T-helper 2 cell treated with Interferon-gamma antibody and Interleukin-4, amounts not matched to agents 100 ng/mL and 5 ng/mL, for 36 hours (primary cell): ENCODE results near the gene SPATA32. TPM values are rescaled to one million over a fixed set of nuclear protein-coding genes. Genes with fewer than 3 reads are reported as not detected.

Source experiments
- intact Hi-C: fragments of 100-400 bp; cut with micrococcal nuclease; formaldehyde crosslinking; loops from one replicate; pipeline ENCODE4 v1.15.1; 2023
- total RNA-seq: library from RNA; stranded (reverse); gene quantifications from 2 replicates; pipeline ENCODE4 v1.2.3, GENCODE V29; 2022

The SPATA32 gene
- total RNA-seq, 1 donor from 2014 or later: 0.16 TPM

GRCh38 chr17:45230410-45230786 is 31.5 kb downstream of the SPATA32 start:
- intact Hi-C loops: no loop called here

GRCh38 chr17:45229681-45230409 is 32.0 kb downstream of the SPATA32 start:
- intact Hi-C loops: loop anchor here (1.0 kb wide), 2 partner anchors 9 to 87 kb away; partner anchors contain the start of genes FMNL1 and MAP3K14

GRCh38 chr17:45228763-45229539 is 32.9 kb downstream of the SPATA32 start:
- intact Hi-C loops: loop anchor here (1.0 kb wide), 2 partner anchors 8 to 88 kb away; partner anchors contain the start of genes FMNL1 and MAP3K14

GRCh38 chr17:45227926-45228762 is 33.8 kb downstream of the SPATA32 start:
- intact Hi-C loops: loop anchor here (2.0 kb wide), 1 partner anchor 67 kb away; the partner anchor contains the start of gene HEXIM2

GRCh38 chr17:45227101-45227925 is 34.6 kb downstream of the SPATA32 start:
- intact Hi-C loops: loop anchor here (2.0 kb wide), 1 partner anchor 67 kb away; the partner anchor contains the start of gene HEXIM2

GRCh38 chr17:45226576-45226975 is 35.3 kb downstream of the SPATA32 start:
- intact Hi-C loops: loop anchor here (1.0 to 2.0 kb wide), 3 partner anchors 21 to 78 kb away; partner anchors contain the start of genes HEXIM1 and HEXIM2

- intact Hi-C loops: loop anchor here (1.0 to 2.0 kb wide), 3 partner anchors 21 to 78 kb away; partner anchors contain the start of genes HEXIM1 and HEXIM2
These were observed 35.8 kb downstream of the SPATA32 start for GRCh38 chr17:45225964-45226530.

GRCh38 chr17:45225051-45225700 is 36.7 kb downstream of the SPATA32 start:
- intact Hi-C loops: no loop called here

- intact Hi-C loops: no loop called here
These were observed 37.2 kb downstream of the SPATA32 start for GRCh38 chr17:45224671-45225050.

- intact Hi-C loops: loop anchor here (2.0 kb wide), 1 partner anchor 93 kb away; the partner anchor contains the start of gene MAP3K14
These were observed 38.1 kb downstream of the SPATA32 start for GRCh38 chr17:45223539-45224528.

GRCh38 chr17:45222996-45223538 is 38.8 kb downstream of the SPATA32 start:
- intact Hi-C loops: loop anchor here (2.0 kb wide), 1 partner anchor 94 kb away; the partner anchor contains the start of gene MAP3K14

- intact Hi-C loops: loop anchor here (2.0 kb wide), 1 partner anchor 94 kb away; the partner anchor contains the start of gene MAP3K14
These were observed 39.5 kb downstream of the SPATA32 start for GRCh38 chr17:45222289-45222995.

GRCh38 chr17:45222014-45222288 is 39.9 kb downstream of the SPATA32 start:
- intact Hi-C loops: loop anchor here (2.0 kb wide), 1 partner anchor 95 kb away; the partner anchor contains the start of gene MAP3K14

GRCh38 chr17:45221081-45222013 is 40.5 kb downstream of the SPATA32 start, which contains the start of gene FMNL1:
TSS of gene FMNL1 (plus strand) at chr17:45221885. CDS start at chr17:45222125, 240 bp downstream.
- intact Hi-C loops: loop anchor here (1.0 to 2.0 kb wide), 2 partner anchors 8 to 95 kb away; partner anchors contain the start of gene MAP3K14

- intact Hi-C loops: no loop called here
These were observed 41.8 kb downstream of the SPATA32 start for GRCh38 chr17:45220079-45220478.
